Liver (tissue), 9 donors: Measurements from ENCODE around the gene SRD5A1. TPM values are rescaled to one million over a fixed set of nuclear protein-coding genes. Genes with fewer than 3 reads are reported as not detected.

ENCODE experiments used
- DNase-seq: peaks from one replicate; pipeline ENCODE4 v3.0.0-alpha.2; 2017; ENCODE audit warnings: low spot score
- H3K27ac ChIP-seq, 2 donors: one replicate each; pipeline ENCODE4 v1.7.0; 2013; ENCODE audit warnings: inconsistent platforms in 2 of 2, low read length in 2 of 2, control low read depth in 1 of 2, low read depth in 1 of 2, mild to moderate bottlenecking in 1 of 2
- H3K27me3 ChIP-seq, 4 donors: one replicate each; pipeline versions ENCODE4 v1.6.1 to v1.7.0; 2013; ENCODE audit warnings: low read length in 3 of 4, inconsistent platforms in 1 of 4, mild to moderate bottlenecking in 1 of 4, moderate library complexity in 1 of 4; ENCODE audit not compliant: control insufficient read depth in 4 of 4, insufficient read depth in 4 of 4
- H3K36me3 ChIP-seq, 4 donors: one replicate each; pipeline versions ENCODE4 v1.6.1 to v1.7.0; 2013; ENCODE audit warnings: low read length in 3 of 4, mild to moderate bottlenecking in 3 of 4, low read depth in 1 of 4, moderate library complexity in 1 of 4; ENCODE audit not compliant: control insufficient read depth in 4 of 4, insufficient read depth in 3 of 4
- H3K4me1 ChIP-seq, 4 donors: one replicate each; pipeline versions ENCODE4 v1.6.1 to v1.7.0; 2013; ENCODE audit warnings: low read length in 3 of 4, mild to moderate bottlenecking in 3 of 4, moderate library complexity in 1 of 4; ENCODE audit not compliant: control insufficient read depth in 4 of 4, insufficient read depth in 4 of 4
- H3K4me3 ChIP-seq, 3 donors: one replicate each; pipeline versions ENCODE4 v1.6.1 to v1.7.0; 2013; ENCODE audit warnings: low read length in 3 of 3, control low read depth in 1 of 3, low read depth in 1 of 3, mild to moderate bottlenecking in 1 of 3
- H3K9ac ChIP-seq, 2 donors: one replicate each; pipeline ENCODE4 v1.7.0; 2013; ENCODE audit warnings: low read length in 2 of 2, mild to moderate bottlenecking in 2 of 2, moderate library complexity in 2 of 2, control low read depth in 1 of 2, low read depth in 1 of 2
- H3K9me3 ChIP-seq, 4 donors: one replicate each; pipeline versions ENCODE4 v1.6.1 to v1.7.0; 2013; ENCODE audit warnings: low read length in 3 of 4; ENCODE audit not compliant: control insufficient read depth in 4 of 4
- CTCF ChIP-seq: fragments of 150-350 bp; IDR thresholded peaks from 2 replicates; pipeline ENCODE4 v1.5.1; 2017; ENCODE audit warnings: improper control_type of control experiment, low read depth, low read length; ENCODE audit not compliant: missing input control
- EGR1 ChIP-seq, 2 donors: IDR thresholded peaks; 2 replicates each; pipeline ENCODE4 v1.6.1; 2016 to 2018; ENCODE audit warnings: antibody characterized with exemption in 2 of 2, low read depth in 2 of 2
- FOXA1 ChIP-seq: IDR thresholded peaks from 2 replicates; pipeline ENCODE4 v1.6.1; 2016; ENCODE audit warnings: antibody characterized with exemption
- FOXA2 ChIP-seq: IDR thresholded peaks from 2 replicates; pipeline ENCODE4 v1.6.1; 2016; ENCODE audit warnings: antibody characterized with exemption
- GABPA ChIP-seq, 2 donors: IDR thresholded peaks in 1 of 2; conservative IDR thresholded peaks in 1 of 2; 2 replicates each; pipeline ENCODE4 v1.6.1; 2016; ENCODE audit warnings: antibody characterized with exemption in 2 of 2, mild to moderate bottlenecking in 1 of 2, moderate library complexity in 1 of 2
- HNF4A ChIP-seq, 2 donors: conservative IDR thresholded peaks; 2 replicates each; pipeline ENCODE4 v1.6.1; 2016; ENCODE audit warnings: antibody characterized with exemption in 2 of 2, mild to moderate bottlenecking in 2 of 2
- HNF4G ChIP-seq: IDR thresholded peaks from 2 replicates; pipeline ENCODE4 v1.6.1; 2016; ENCODE audit warnings: antibody characterized with exemption
- JUND ChIP-seq, 2 donors: IDR thresholded peaks; 2 replicates each; pipeline ENCODE4 v1.6.1; 2016; ENCODE audit warnings: antibody characterized with exemption in 2 of 2
- MAX ChIP-seq: IDR thresholded peaks from 2 replicates; pipeline ENCODE4 v1.6.1; 2016; ENCODE audit warnings: antibody characterized with exemption
- NR2F2 ChIP-seq: IDR thresholded peaks from 2 replicates; pipeline ENCODE4 v1.6.1; 2016; ENCODE audit warnings: antibody characterized with exemption
- RAD21 ChIP-seq, 2 donors: IDR thresholded peaks; 2 replicates each; pipeline ENCODE4 v1.6.1; 2016; ENCODE audit warnings: antibody characterized with exemption in 2 of 2, mild to moderate bottlenecking in 2 of 2
- RXRA ChIP-seq, 2 donors: IDR thresholded peaks; 2 replicates each; pipeline ENCODE4 v1.6.1; 2017 to 2018; ENCODE audit warnings: antibody characterized with exemption in 2 of 2, mild to moderate bottlenecking in 1 of 2
- SP1 ChIP-seq: IDR thresholded peaks from 2 replicates; pipeline ENCODE4 v1.6.1; 2018; ENCODE audit warnings: antibody characterized with exemption, mild to moderate bottlenecking
- TAF1 ChIP-seq: conservative IDR thresholded peaks from 2 replicates; pipeline ENCODE4 v1.6.1; 2016; ENCODE audit warnings: antibody characterized with exemption, mild to moderate bottlenecking
- YY1 ChIP-seq: IDR thresholded peaks from 2 replicates; pipeline ENCODE4 v1.6.1; 2016; ENCODE audit warnings: antibody characterized with exemption, mild to moderate bottlenecking
- WGBS: extraction: QIAGEN DNeasy Blood & Tissue Kit; methylation state at CpG from one replicate; pipeline ENCODE4 v1.1.7; 2013; 5-methylcytosine and 5-hydroxymethylcytosine counted together
- polyA plus RNA-seq, 2 donors: library from polyadenylated mRNA; stranded (reverse) in 1 of 2; unstranded in 1 of 2; fragments of 200-250 nt in 1 of 2; fragments of >200 nt in 1 of 2; fragmentation: Nextera tagmentation in 1 of 2; extraction: Ambion mirVana in 1 of 2; gene quantifications; one replicate each; pipeline versions ENCODE4 v1.2.1 to v1.2.3, GENCODE V29; 2013 to 2015
- total RNA-seq, 2 donors: library from RNA; depleted of rRNA; stranded (reverse); fragments of >200 nt; gene quantifications; one replicate each; pipeline ENCODE4 v1.2.3, GENCODE V29; 2014
- TF ChIP-seq, protein P1 (sequence below): IDR thresholded peaks from 2 replicates; pipeline ENCODE4 v1.6.1; 2016; ENCODE audit warnings: antibody characterized with exemption
- TF ChIP-seq, protein P2 (sequence below): IDR thresholded peaks from 2 replicates; pipeline ENCODE4 v1.6.1; 2016; ENCODE audit warnings: antibody characterized with exemption
- TF ChIP-seq, protein P3 (sequence below): IDR thresholded peaks from 2 replicates; pipeline ENCODE4 v1.6.1; 2016; ENCODE audit warnings: antibody characterized with exemption, mild to moderate bottlenecking
- donor health status: healthy.
- donor health status: healthy.
- donor health status: healthy.
- donor health status: healthy.
- donor health status: healthy.

Gene SRD5A1
- total and polyA plus RNA-seq, 4 donors, result 6.3 to 87.0 (median 47.7) TPM

DNA sequence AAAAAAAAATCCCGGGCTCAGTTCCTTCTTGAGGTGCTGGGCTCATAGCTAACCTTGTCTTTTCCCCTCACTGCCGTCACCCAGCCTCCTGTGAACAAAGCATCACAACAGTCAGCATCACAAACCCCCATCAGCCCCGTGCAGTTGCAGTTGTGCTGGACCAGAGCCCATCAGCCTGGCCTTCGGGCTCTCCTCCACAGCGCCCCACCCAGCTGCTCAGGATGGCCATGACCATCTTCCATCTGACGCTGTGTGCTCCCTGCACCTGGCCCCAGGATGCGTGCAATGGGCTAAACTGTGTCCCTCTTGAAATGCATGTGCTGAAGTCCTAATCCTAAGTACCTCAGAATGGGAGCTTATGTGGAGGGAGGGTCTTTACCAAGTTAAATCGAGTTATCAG lies 48.5 kb upstream of the SRD5A1 start:
- Histone ChIP-seq H3K4me3 (peak overlapping the region; percentile 65 to 92 (median 75)), H3K27ac (peak overlapping the region; percentile 87 to 94), H3K36me3 (peaks cover 0 to 7% (median 3%) of the 10 kb centered on the region in 4 donors), H3K9ac (peak overlapping the region; percentile 85 to 100), H3K4me1 (peaks cover 2 to 41% (median 13%) of the 10 kb centered on the region in 4 donors), H3K9me3 (no peaks in the 10 kb centered on the region), H3K27me3 (no peaks in the 10 kb centered on the region)
- WGBS, result 71% methylated on average over 8 of the region's 8 CpGs
- TF ChIP-seq, protein P1, sequence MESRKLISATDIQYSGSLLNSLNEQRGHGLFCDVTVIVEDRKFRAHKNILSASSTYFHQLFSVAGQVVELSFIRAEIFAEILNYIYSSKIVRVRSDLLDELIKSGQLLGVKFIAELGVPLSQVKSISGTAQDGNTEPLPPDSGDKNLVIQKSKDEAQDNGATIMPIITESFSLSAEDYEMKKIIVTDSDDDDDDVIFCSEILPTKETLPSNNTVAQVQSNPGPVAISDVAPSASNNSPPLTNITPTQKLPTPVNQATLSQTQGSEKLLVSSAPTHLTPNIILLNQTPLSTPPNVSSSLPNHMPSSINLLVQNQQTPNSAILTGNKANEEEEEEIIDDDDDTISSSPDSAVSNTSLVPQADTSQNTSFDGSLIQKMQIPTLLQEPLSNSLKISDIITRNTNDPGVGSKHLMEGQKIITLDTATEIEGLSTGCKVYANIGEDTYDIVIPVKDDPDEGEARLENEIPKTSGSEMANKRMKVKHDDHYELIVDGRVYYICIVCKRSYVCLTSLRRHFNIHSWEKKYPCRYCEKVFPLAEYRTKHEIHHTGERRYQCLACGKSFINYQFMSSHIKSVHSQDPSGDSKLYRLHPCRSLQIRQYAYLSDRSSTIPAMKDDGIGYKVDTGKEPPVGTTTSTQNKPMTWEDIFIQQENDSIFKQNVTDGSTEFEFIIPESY, result no peak
- TF ChIP-seq GABPA (IDR thresholded peaks at IDR 0.05 in 1 of 2, conservative IDR thresholded peaks at IDR 0.05 in 1 of 2) (no peak), TAF1 (no peak), RAD21 (IDR thresholded peaks at IDR 0.05) (no peak), EGR1 (IDR thresholded peaks at IDR 0.05; ENCODE audit: low read depth in 2 of 2) (no peak), HNF4G (no peak), HNF4A (conservative IDR thresholded peaks at IDR 0.05) (no peak), CTCF (no peak), MAX (no peak), NR2F2 (no peak), FOXA2 (no peak), YY1 (no peak), SP1 (no peak), JUND (IDR thresholded peaks at IDR 0.05) (no peak), RXRA (IDR thresholded peaks at IDR 0.05) (no peak), FOXA1 (no peak)
- TF ChIP-seq, protein P2, sequence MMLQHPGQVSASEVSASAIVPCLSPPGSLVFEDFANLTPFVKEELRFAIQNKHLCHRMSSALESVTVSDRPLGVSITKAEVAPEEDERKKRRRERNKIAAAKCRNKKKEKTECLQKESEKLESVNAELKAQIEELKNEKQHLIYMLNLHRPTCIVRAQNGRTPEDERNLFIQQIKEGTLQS, result no peak
- TF ChIP-seq, protein P3, sequence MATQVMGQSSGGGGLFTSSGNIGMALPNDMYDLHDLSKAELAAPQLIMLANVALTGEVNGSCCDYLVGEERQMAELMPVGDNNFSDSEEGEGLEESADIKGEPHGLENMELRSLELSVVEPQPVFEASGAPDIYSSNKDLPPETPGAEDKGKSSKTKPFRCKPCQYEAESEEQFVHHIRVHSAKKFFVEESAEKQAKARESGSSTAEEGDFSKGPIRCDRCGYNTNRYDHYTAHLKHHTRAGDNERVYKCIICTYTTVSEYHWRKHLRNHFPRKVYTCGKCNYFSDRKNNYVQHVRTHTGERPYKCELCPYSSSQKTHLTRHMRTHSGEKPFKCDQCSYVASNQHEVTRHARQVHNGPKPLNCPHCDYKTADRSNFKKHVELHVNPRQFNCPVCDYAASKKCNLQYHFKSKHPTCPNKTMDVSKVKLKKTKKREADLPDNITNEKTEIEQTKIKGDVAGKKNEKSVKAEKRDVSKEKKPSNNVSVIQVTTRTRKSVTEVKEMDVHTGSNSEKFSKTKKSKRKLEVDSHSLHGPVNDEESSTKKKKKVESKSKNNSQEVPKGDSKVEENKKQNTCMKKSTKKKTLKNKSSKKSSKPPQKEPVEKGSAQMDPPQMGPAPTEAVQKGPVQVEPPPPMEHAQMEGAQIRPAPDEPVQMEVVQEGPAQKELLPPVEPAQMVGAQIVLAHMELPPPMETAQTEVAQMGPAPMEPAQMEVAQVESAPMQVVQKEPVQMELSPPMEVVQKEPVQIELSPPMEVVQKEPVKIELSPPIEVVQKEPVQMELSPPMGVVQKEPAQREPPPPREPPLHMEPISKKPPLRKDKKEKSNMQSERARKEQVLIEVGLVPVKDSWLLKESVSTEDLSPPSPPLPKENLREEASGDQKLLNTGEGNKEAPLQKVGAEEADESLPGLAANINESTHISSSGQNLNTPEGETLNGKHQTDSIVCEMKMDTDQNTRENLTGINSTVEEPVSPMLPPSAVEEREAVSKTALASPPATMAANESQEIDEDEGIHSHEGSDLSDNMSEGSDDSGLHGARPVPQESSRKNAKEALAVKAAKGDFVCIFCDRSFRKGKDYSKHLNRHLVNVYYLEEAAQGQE, result no peak
- no peak for DNase-seq
